Hindlimb muscle (tissue), 1 donor: Measurements from ENCODE around the gene NDUFV3. TPM values are rescaled to one million over a fixed set of nuclear protein-coding genes. Genes with fewer than 3 reads are reported as not detected.
"Not testable (repeated sequence)": the region's sequence is repeated elsewhere in the genome, so short reads cannot be mapped to it uniquely, and the experiment has no call there.

ENCODE experiments used
- DNase-seq: peaks from one replicate; pipeline ENCODE4 v3.0.0-alpha.2; 2013
- polyA plus RNA-seq: library from polyadenylated mRNA; unstranded; fragments of 120-200 nt; gene quantifications from one replicate; pipeline ENCODE4 v1.2.1, GENCODE V29; 2013; ENCODE audit not compliant: insufficient read length

Gene NDUFV3
- polyA plus RNA-seq, 1 donor: 37.6 TPM

- not testable (repeated sequence) for DNase-seq
These were observed 44.2 kb downstream of the NDUFV3 start for GRCh38 chr21:42937034-42937940.

GRCh38 chr21:42937960-42938605 is 45.0 kb downstream of the NDUFV3 start:
- peak; percentile 90 for DNase-seq

- DNase-seq: not testable (repeated sequence)
These were observed 45.5 kb downstream of the NDUFV3 start for GRCh38 chr21:42938606-42938995.

- peak; percentile 94 for DNase-seq
These were observed 46.7 kb downstream of the NDUFV3 start for GRCh38 chr21:42939582-42940413.

GRCh38 chr21:42941696-42942085 is 48.6 kb downstream of the NDUFV3 start:
- DNase-seq: no peak

- DNase-seq: no peak
These were observed 49.1 kb downstream of the NDUFV3 start for GRCh38 chr21:42942244-42942643.

GRCh38 chr21:42949094-42949755 is 56.1 kb downstream of the NDUFV3 start:
- DNase-seq: not testable (repeated sequence)

GRCh38 chr21:42951193-42951592 is 58.1 kb downstream of the NDUFV3 start:
- DNase-seq: not testable (repeated sequence)

GRCh38 chr21:42956824-42957630 is 63.9 kb downstream of the NDUFV3 start:
- DNase-seq: no peak

- not testable (repeated sequence) for DNase-seq
These were observed 65.0 kb downstream of the NDUFV3 start for GRCh38 chr21:42958122-42958521.

- no peak for DNase-seq
These were observed 66.6 kb downstream of the NDUFV3 start for GRCh38 chr21:42959728-42960127.

- DNase-seq: no peak
These were observed 69.4 kb downstream of the NDUFV3 start for GRCh38 chr21:42962380-42963007.

Other genes starting within 250 kb of the NDUFV3 start
- 7.5 TPM for gene PDE9A, start 239.7 kb upstream of the NDUFV3 start, polyA plus RNA-seq
- 10.0 TPM for gene WDR4, start 13.8 kb upstream of the NDUFV3 start, polyA plus RNA-seq
- gene ERVH48-1, start 32.3 kb downstream of the NDUFV3 start, polyA plus RNA-seq: 1.3 TPM
- gene PKNOX1, start 81.3 kb downstream of the NDUFV3 start, polyA plus RNA-seq: 21.0 TPM
- gene CBS, start 182.5 kb downstream of the NDUFV3 start, polyA plus RNA-seq: 15.2 TPM
- gene U2AF1, start 214.3 kb downstream of the NDUFV3 start, polyA plus RNA-seq: 24.6 TPM